HL-60 (cell line): Measurements from ENCODE around the gene IFI44.

Experiments used
- CTCF ChIP-seq: IDR thresholded peaks from one replicate; pipeline ENCODE4 v1.5.1; 2011; ENCODE audit warnings: low read length, control low read depth, inconsistent platforms; ENCODE audit not compliant: insufficient read depth
- GABPA ChIP-seq: IDR thresholded peaks from 2 replicates; pipeline ENCODE4 v1.6.1; 2012; ENCODE audit warnings: low read depth
- POLR2AphosphoS5 ChIP-seq: IDR thresholded peaks from 2 replicates; pipeline ENCODE4 v1.6.1; 2012; ENCODE audit warnings: low read depth
- REST ChIP-seq: IDR thresholded peaks from 2 replicates; pipeline ENCODE4 v1.6.1; 2012; ENCODE audit warnings: low read depth; ENCODE audit not compliant: insufficient replicate concordance
- SPI1 ChIP-seq: IDR thresholded peaks from 2 replicates; pipeline ENCODE4 v1.6.1; 2012; ENCODE audit warnings: low read depth, mild to moderate bottlenecking, borderline replicate concordance

GRCh38 chr1:78630600-78630999 is 19.0 kb upstream of the IFI44 start:
- TF ChIP-seq REST = no peak
- no peak for TF ChIP-seq CTCF
- TF ChIP-seq POLR2AphosphoS5 = no peak
- no peak for TF ChIP-seq GABPA
- no peak for TF ChIP-seq SPI1
